Gastroesophageal sphincter (tissue), 4 donors: ENCODE measurements around the gene IFI44L. TPM values are rescaled to one million over a fixed set of nuclear protein-coding genes. Genes with fewer than 3 reads are reported as not detected.
A peak's percentile ranks its signal among the peaks of the same experiment; 100 is the strongest.

Experiments
- ATAC-seq: fragments of 150-250 bp; one replicate; pipeline ENCODE4 v1.9.1; 2016; ENCODE audit warnings: mild to moderate bottlenecking, moderate library complexity
- H3K27ac ChIP-seq, 4 donors: fragments of 200-600 bp; sonication (generic) in 3 of 4; 1 replicate in 3 of 4; 2 replicates in 1 of 4; pipeline ENCODE4 v1.5.1; 2016 to 2019
- H3K27me3 ChIP-seq: fragments of 200-600 bp; sonication (generic); one replicate; pipeline ENCODE4 v1.5.1; 2019
- H3K36me3 ChIP-seq, 2 donors: fragments of 200-600 bp; sonication (generic); one replicate each; pipeline ENCODE4 v1.5.1; 2019; ENCODE audit warnings: control low read depth in 1 of 2
- H3K4me1 ChIP-seq, 3 donors: fragments of 200-600 bp; sonication (generic); 1 replicate in 2 of 3; 2 replicates in 1 of 3; pipeline ENCODE4 v1.5.1; 2016 to 2019; ENCODE audit warnings: control low read depth in 2 of 3
- H3K4me3 ChIP-seq, 2 donors: fragments of 200-600 bp; sonication (generic); one replicate each; pipeline ENCODE4 v1.5.1; 2019; ENCODE audit warnings: mild to moderate bottlenecking in 1 of 2, moderate library complexity in 1 of 2
- H3K9me3 ChIP-seq, 3 donors: fragments of 200-600 bp; sonication (generic); one replicate each; pipeline ENCODE4 v1.5.1; 2017 to 2019; ENCODE audit warnings: control low read depth in 2 of 3
- EP300 ChIP-seq: sonication (generic); formaldehyde crosslinking; IDR thresholded peaks from one replicate; pipeline ENCODE4 v1.6.1; 2017; ENCODE audit warnings: antibody characterized with exemption, mild to moderate bottlenecking
- POLR2A ChIP-seq, 2 donors: fragments of 450-650 bp; IDR thresholded peaks; one replicate each; pipeline ENCODE4 v1.6.1; 2017; ENCODE audit warnings: antibody characterized with exemption in 2 of 2, mild to moderate bottlenecking in 2 of 2, moderate library complexity in 1 of 2
- POLR2AphosphoS5 ChIP-seq: sonication (generic); formaldehyde crosslinking; IDR thresholded peaks from one replicate; pipeline ENCODE4 v1.6.1; 2017; ENCODE audit warnings: antibody characterized with exemption
- WGBS, 2 donors: methylation state at CpG; one replicate each; pipeline ENCODE4 v1.1.5; 2018; ENCODE audit warnings: low coverage in 1 of 2; 5-methylcytosine and 5-hydroxymethylcytosine counted together
- total RNA-seq, 4 donors: library from RNA; depleted of rRNA; stranded (reverse); fragments of >200 nt; gene quantifications; one replicate each; pipeline ENCODE4 v1.1.0, GENCODE V29; 2016
- TF ChIP-seq, protein P1 (sequence below), 4 experiments: fragments of 200-600 bp in 2 of 4; fragments of 450-650 bp in 2 of 4; sonication (generic) in 1 of 4; IDR thresholded peaks; one replicate each; pipeline ENCODE4 v1.5.1; 2017 to 2019; ENCODE audit warnings: antibody characterized with exemption in 4 of 4, mild to moderate bottlenecking in 2 of 4, moderate library complexity in 2 of 4

Gene IFI44L
- total RNA-seq, 4 donors from 2014 or later: 4.2 to 24.1 (median 9.4) TPM

GRCh38 chr1:78619032-78619431, 1.2 kb upstream of the IFI44L start:
- ATAC-seq: no peak
- Histone ChIP-seq H3K27ac (peak overlapping the region; percentile 55 to 76 (median 62)), H3K27me3 (no peaks in the 10 kb centered on the region), H3K36me3 (no peaks in the 10 kb centered on the region), H3K9me3 (no peaks in the 10 kb centered on the region), H3K4me1 (peaks cover 5 to 48% (median 8%) of the 10 kb centered on the region in 3 donors), H3K4me3 (peak overlapping the region; percentile 41 to 63)
- TF ChIP-seq POLR2AphosphoS5: no peak
- no peak for TF ChIP-seq EP300
- TF ChIP-seq, protein P1, sequence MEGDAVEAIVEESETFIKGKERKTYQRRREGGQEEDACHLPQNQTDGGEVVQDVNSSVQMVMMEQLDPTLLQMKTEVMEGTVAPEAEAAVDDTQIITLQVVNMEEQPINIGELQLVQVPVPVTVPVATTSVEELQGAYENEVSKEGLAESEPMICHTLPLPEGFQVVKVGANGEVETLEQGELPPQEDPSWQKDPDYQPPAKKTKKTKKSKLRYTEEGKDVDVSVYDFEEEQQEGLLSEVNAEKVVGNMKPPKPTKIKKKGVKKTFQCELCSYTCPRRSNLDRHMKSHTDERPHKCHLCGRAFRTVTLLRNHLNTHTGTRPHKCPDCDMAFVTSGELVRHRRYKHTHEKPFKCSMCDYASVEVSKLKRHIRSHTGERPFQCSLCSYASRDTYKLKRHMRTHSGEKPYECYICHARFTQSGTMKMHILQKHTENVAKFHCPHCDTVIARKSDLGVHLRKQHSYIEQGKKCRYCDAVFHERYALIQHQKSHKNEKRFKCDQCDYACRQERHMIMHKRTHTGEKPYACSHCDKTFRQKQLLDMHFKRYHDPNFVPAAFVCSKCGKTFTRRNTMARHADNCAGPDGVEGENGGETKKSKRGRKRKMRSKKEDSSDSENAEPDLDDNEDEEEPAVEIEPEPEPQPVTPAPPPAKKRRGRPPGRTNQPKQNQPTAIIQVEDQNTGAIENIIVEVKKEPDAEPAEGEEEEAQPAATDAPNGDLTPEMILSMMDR (IDR thresholded peaks at IDR 0.05): no peak
- TF ChIP-seq POLR2A (IDR thresholded peaks at IDR 0.05): no peak
- WGBS, 2 donors: 37 to 46% methylated on average over 3 of the region's 3 CpGs

- 38 to 63% methylated on average over 2 to 4 of the region's 4 CpGs for WGBS, 2 donors
- ATAC-seq: peak; percentile 31
- TF ChIP-seq POLR2A (IDR thresholded peaks at IDR 0.05) (no peak), EP300 (no peak), POLR2AphosphoS5 (no peak)
- TF ChIP-seq, protein P1 (IDR thresholded peaks at IDR 0.05): no peak
Measured at GRCh38 chr1:78619446-78619802, 824 bp upstream of the IFI44L start.

DNA sequence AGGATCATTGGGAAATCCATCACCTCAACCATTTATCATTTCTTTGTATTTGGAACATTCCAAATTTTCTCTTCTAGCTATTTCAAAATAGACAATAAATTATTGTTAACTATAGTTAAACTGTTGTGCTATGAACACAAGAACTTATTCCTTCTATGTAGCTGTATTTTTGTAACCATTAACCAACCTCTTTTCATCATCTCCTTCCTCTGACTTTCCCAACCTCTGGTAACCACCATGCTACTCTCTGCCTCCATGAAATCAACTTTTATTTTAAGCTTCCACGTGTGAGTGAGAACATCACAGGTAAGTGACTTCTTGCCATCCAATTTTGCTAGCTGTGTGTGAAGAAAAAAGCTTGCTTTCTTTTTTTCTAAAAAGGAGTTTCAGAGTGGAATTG, 418 bp downstream of the IFI44L start:
- peak overlapping the region; percentile 55 to 76 (median 62) for H3K27ac ChIP-seq
- WGBS, 2 donors: 28 to 40% methylated on average over 1 of the region's 1 CpG
- no peak for ATAC-seq

More at GRCh38 chr1:78619446-78619802, 824 bp upstream of the IFI44L start:
- Histone ChIP-seq H3K4me3 (peak overlapping the region; percentile 41 to 63), H3K36me3 (no peaks in the 10 kb centered on the region), H3K27me3 (no peaks in the 10 kb centered on the region), H3K4me1 (peaks cover 5 to 49% (median 8%) of the 10 kb centered on the region in 3 donors), H3K27ac (peak overlapping the region; percentile 55 to 76 (median 62)), H3K9me3 (no peaks in the 10 kb centered on the region)

GRCh38 chr1:78622548-78622947, 2.3 kb downstream of the IFI44L start:
- peak overlapping the region in 2 of 4 donors; percentile 17 to 49 for H3K27ac ChIP-seq
- WGBS, 2 donors: 64 to 76% methylated on average over 3 to 4 of the region's 4 CpGs
- no peak for TF ChIP-seq POLR2A (IDR thresholded peaks at IDR 0.05)
- no peak for TF ChIP-seq EP300
- TF ChIP-seq POLR2AphosphoS5: no peak
- TF ChIP-seq, protein P1 (IDR thresholded peaks at IDR 0.05): no peak
- H3K36me3 ChIP-seq: no peaks in the 10 kb centered on the region
- no peak for ATAC-seq
- peak overlapping the region in 1 of 2 donors; percentile 41 for H3K4me3 ChIP-seq
- peaks cover 5 to 53% (median 8%) of the 10 kb centered on the region in 3 donors for H3K4me1 ChIP-seq
- H3K9me3 ChIP-seq: no peaks in the 10 kb centered on the region
- H3K27me3 ChIP-seq: no peaks in the 10 kb centered on the region

More for the DNA sequence above, 418 bp downstream of the IFI44L start:
- Histone ChIP-seq H3K27me3 (no peaks in the 10 kb centered on the region), H3K4me3 (peak overlapping the region; percentile 41 to 63), H3K36me3 (no peaks in the 10 kb centered on the region), H3K9me3 (no peaks in the 10 kb centered on the region), H3K4me1 (peaks cover 5 to 52% (median 8%) of the 10 kb centered on the region in 3 donors)
- TF ChIP-seq EP300: no peak
- TF ChIP-seq POLR2A (IDR thresholded peaks at IDR 0.05): no peak
- no peak for TF ChIP-seq POLR2AphosphoS5
- TF ChIP-seq, protein P1 (IDR thresholded peaks at IDR 0.05): no peak

DNA sequence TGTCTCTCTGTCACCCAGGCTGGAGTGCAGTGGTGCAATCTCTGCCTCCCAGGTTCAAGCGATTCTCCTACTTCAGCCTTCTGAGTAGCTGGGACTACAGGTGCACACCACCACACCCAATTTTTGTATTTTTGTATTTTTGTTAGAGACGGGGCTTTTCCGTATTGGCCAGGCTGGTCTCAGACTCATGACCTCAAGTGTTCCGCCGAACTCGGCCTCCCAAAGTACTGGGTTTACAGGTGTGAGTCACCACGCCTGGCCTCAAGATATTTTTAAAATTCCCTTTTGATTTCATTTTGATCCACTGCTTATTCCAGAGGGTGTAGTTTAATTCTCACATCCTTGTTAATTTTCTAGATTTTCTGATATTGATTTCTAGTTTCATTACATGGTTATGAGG, 3.8 kb downstream of the IFI44L start:
- TF ChIP-seq, protein P1 (IDR thresholded peaks at IDR 0.05): no peak
- TF ChIP-seq POLR2A (IDR thresholded peaks at IDR 0.05) (no peak), EP300 (no peak), POLR2AphosphoS5 (no peak)
- Histone ChIP-seq H3K4me1 (peaks cover 5 to 38% (median 8%) of the 10 kb centered on the region in 3 donors), H3K36me3 (no peaks in the 10 kb centered on the region), H3K9me3 (no peaks in the 10 kb centered on the region), H3K4me3 (no peak overlapping the region), H3K27me3 (no peaks in the 10 kb centered on the region), H3K27ac (peak overlapping the region in 1 of 4 donors; percentile 49)
- WGBS, 2 donors: 91 to 97% methylated on average over 5 to 7 of the region's 7 CpGs
- no peak for ATAC-seq
